Globus pallidus (tissue), 1 donor: ENCODE results near the gene MID1.
"Not testable (repeated sequence)": the region's sequence is repeated elsewhere in the genome, so short reads cannot be mapped to it uniquely, and the experiment has no call there.

Experiments used
- DNase-seq: peaks from one replicate; pipeline ENCODE4 v3.0.0-alpha.2; 2015; ENCODE audit warnings: low spot score

The MID1 gene

GRCh38 chrX:10617186-10617998 lies 3.0 kb downstream of the MID1 start:
- DNase-seq = no peak

GRCh38 chrX:10615931-10616774 lies 4.2 kb downstream of the MID1 start:
- DNase-seq = peak; percentile 61

- no peak for DNase-seq
Measured at GRCh38 chrX:10612215-10612614, 8.2 kb downstream of the MID1 start.

- DNase-seq = no peak
Measured at GRCh38 chrX:10611441-10612090, 8.8 kb downstream of the MID1 start.

GRCh38 chrX:10608099-10608498 lies 12.3 kb downstream of the MID1 start:
- no peak for DNase-seq

GRCh38 chrX:10607233-10607632 lies 13.2 kb downstream of the MID1 start:
- no peak for DNase-seq

- no peak for DNase-seq
Measured at GRCh38 chrX:10603612-10604011, 16.8 kb downstream of the MID1 start.

- DNase-seq = no peak
Measured at GRCh38 chrX:10602646-10603045, 17.7 kb downstream of the MID1 start.

- DNase-seq = no peak
Measured at GRCh38 chrX:10600479-10600878, 19.9 kb downstream of the MID1 start.

GRCh38 chrX:10598540-10598939 lies 21.8 kb downstream of the MID1 start:
- DNase-seq = no peak

GRCh38 chrX:10597871-10598270 lies 22.5 kb downstream of the MID1 start:
- DNase-seq = peak; percentile 31

- DNase-seq = no peak
Measured at GRCh38 chrX:10591363-10592335, 28.7 kb downstream of the MID1 start.

GRCh38 chrX:10589787-10590186 lies 30.6 kb downstream of the MID1 start:
- not testable (repeated sequence) for DNase-seq

GRCh38 chrX:10589098-10589497 lies 31.3 kb downstream of the MID1 start:
- no peak for DNase-seq

- not testable (repeated sequence) for DNase-seq
Measured at GRCh38 chrX:10584882-10585281, 35.5 kb downstream of the MID1 start.

GRCh38 chrX:10582945-10583344 lies 37.4 kb downstream of the MID1 start:
- DNase-seq = no peak

- no peak for DNase-seq
Measured at GRCh38 chrX:10582215-10582733, 38.1 kb downstream of the MID1 start.

GRCh38 chrX:10579112-10580011 lies 41.0 kb downstream of the MID1 start:
- no peak for DNase-seq

GRCh38 chrX:10578527-10578926 lies 41.9 kb downstream of the MID1 start:
- no peak for DNase-seq

- no peak for DNase-seq
Measured at GRCh38 chrX:10577853-10578252, 42.5 kb downstream of the MID1 start.
